Muscle of leg (tissue), 11 donors: ENCODE measurements around the gene GYG1. TPM values are rescaled to one million over a fixed set of nuclear protein-coding genes. Genes with fewer than 3 reads are reported as not detected.

Experiments
- DNase-seq: peaks from one replicate; pipeline ENCODE4 v3.0.0; 2013
- H3K27ac ChIP-seq: one replicate; pipeline ENCODE4 v1.5.1; 2013; ENCODE audit warnings: mild to moderate bottlenecking, low read length, control low read depth
- H3K27me3 ChIP-seq: one replicate; pipeline ENCODE4 v1.6.1; 2013; ENCODE audit warnings: low read length; ENCODE audit not compliant: control insufficient read depth, insufficient read depth
- H3K36me3 ChIP-seq: one replicate; pipeline ENCODE4 v1.6.1; 2013; ENCODE audit warnings: low read length; ENCODE audit not compliant: control insufficient read depth, insufficient read depth
- H3K4me1 ChIP-seq: one replicate; pipeline ENCODE4 v1.6.1; 2013; ENCODE audit warnings: low read length; ENCODE audit not compliant: control insufficient read depth, insufficient read depth
- H3K4me3 ChIP-seq: one replicate; pipeline ENCODE4 v1.5.1; 2013; ENCODE audit warnings: low read length, control low read depth
- H3K9me3 ChIP-seq: replicated peaks from 2 replicates; pipeline ENCODE4 v1.6.1; 2013; ENCODE audit warnings: low read depth, low read length; ENCODE audit not compliant: control insufficient read depth
- WGBS: methylation state at CpG from one replicate; pipeline ENCODE4 v1.1.5; 2013; ENCODE audit warnings: missing lambda C conversion rate; ENCODE audit not compliant: insufficient coverage; 5-methylcytosine and 5-hydroxymethylcytosine counted together
- polyA plus RNA-seq, 8 donors: library from polyadenylated mRNA; unstranded; fragments of 120-200 nt; gene quantifications; one replicate each; pipeline versions ENCODE4 v1.2.1 to v1.2.3, GENCODE V29; 2013; ENCODE audit warnings: inconsistent platforms in 1 of 8, low replicate concordance in 1 of 8; ENCODE audit not compliant: insufficient read length in 8 of 8, insufficient read depth in 1 of 8
- total RNA-seq: library from RNA; stranded (reverse); fragments of 120-200 nt; gene quantifications from one replicate; pipeline ENCODE4 v1.2.4, GENCODE V29; 2013

The GYG1 gene
- total and polyA plus RNA-seq, 9 donors, result 33.1 to 74.3 (median 60.6) TPM

GRCh38 chr3:149067883-149068282 lies 76.5 kb downstream of the GYG1 start:
- Histone ChIP-seq H3K27ac (no peak overlapping the region), H3K4me3 (no peak overlapping the region), H3K4me1 (no peaks in the 10 kb centered on the region), H3K36me3 (peaks cover 15% of the 10 kb centered on the region), H3K9me3 (no peaks in the 10 kb centered on the region), H3K27me3 (no peaks in the 10 kb centered on the region)
- 95% methylated on average over 5 of the region's 8 CpGs for WGBS
- DNase-seq, result no peak

Other genes with a start within 250 kb of the GYG1 start
- gene CPB1, start 163.7 kb upstream of the GYG1 start, total RNA-seq, result 2.4 TPM
- gene CPB1, start 163.7 kb upstream of the GYG1 start, polyA plus RNA-seq, result 1 to 10 TPM in 6 of 8 donors, under 1 TPM in 2; 0.55 to 1.4 (median 1.1) TPM
- gene CPA3, start 126.2 kb upstream of the GYG1 start, total RNA-seq, result 3.1 TPM
- gene CPA3, start 126.2 kb upstream of the GYG1 start, polyA plus RNA-seq, result 1 to 10 TPM in 6 of 8 donors, under 1 TPM in 2; 0.75 to 2.1 (median 1.2) TPM
- gene HLTF, start 95.0 kb downstream of the GYG1 start, total RNA-seq, result 24.6 TPM
- gene HLTF, start 95.0 kb downstream of the GYG1 start, polyA plus RNA-seq, result 10 to 100 TPM; 14.7 to 20.7 (median 18.3) TPM
- 11.5 TPM for gene HPS3, start 138.1 kb downstream of the GYG1 start, total RNA-seq
- 10 to 100 TPM; 10.7 to 13.6 (median 11.9) TPM for gene HPS3, start 138.1 kb downstream of the GYG1 start, polyA plus RNA-seq
- gene CP, start 230.3 kb downstream of the GYG1 start, total RNA-seq, result 1.1 TPM
- 1 to 10 TPM; 1.0 to 5.8 (median 1.7) TPM for gene CP, start 230.3 kb downstream of the GYG1 start, polyA plus RNA-seq